Limb (tissue), 2 donors: ENCODE measurements around the gene CD300C.
"Not testable (repeated sequence)": the region's sequence is repeated elsewhere in the genome, so short reads cannot be mapped to it uniquely, and the experiment has no call there.

Experiments used
- DNase-seq, 2 donors: peaks; one replicate each; pipeline ENCODE4 v3.0.0-alpha.2; 2016; ENCODE audit errors: extremely low spot score in 2 of 2

Gene CD300C

GRCh38 chr17:74545843-74546230, at the start of gene CD300C:
TSS of gene CD300C (minus strand) at chr17:74546115. CDS start at chr17:74545782, 333 bp downstream.
- no peak for DNase-seq

- DNase-seq, result no peak
Observed at GRCh38 chr17:74595037-74595750, 49.3 kb upstream of the CD300C start.

GRCh38 chr17:74592087-74592990, 46.4 kb upstream of the CD300C start, which contains the start of gene CD300LD:
TSS of gene CD300LD (minus strand) at chr17:74592283. CDS start at chr17:74592202, 81 bp downstream.
- no peak for DNase-seq

GRCh38 chr17:74591503-74591902, 45.6 kb upstream of the CD300C start:
- DNase-seq, result no peak

- no peak for DNase-seq
Observed at GRCh38 chr17:74585711-74586110, 39.8 kb upstream of the CD300C start.

- no peak for DNase-seq
Observed at GRCh38 chr17:74584292-74585060, 38.6 kb upstream of the CD300C start.

- no peak for DNase-seq
Observed at GRCh38 chr17:74582633-74583032, 36.7 kb upstream of the CD300C start.

- no peak for DNase-seq
Observed at GRCh38 chr17:74579900-74580299, 34.0 kb upstream of the CD300C start.

- DNase-seq, result no peak
Observed at GRCh38 chr17:74578979-74579378, 33.1 kb upstream of the CD300C start.

- DNase-seq, result no peak
Observed at GRCh38 chr17:74574489-74575142, 28.7 kb upstream of the CD300C start.

- not testable (repeated sequence) for DNase-seq
Observed at GRCh38 chr17:74573635-74574034, 27.7 kb upstream of the CD300C start.

GRCh38 chr17:74573169-74573568, 27.3 kb upstream of the CD300C start:
- no peak for DNase-seq

- no peak for DNase-seq
Observed at GRCh38 chr17:74571621-74572270, 25.8 kb upstream of the CD300C start.

- peak in 1 of 2 donors; percentile 3 for DNase-seq
Observed at GRCh38 chr17:74569020-74570003, 23.4 kb upstream of the CD300C start.

GRCh38 chr17:74568106-74568873, 22.4 kb upstream of the CD300C start:
- no peak for DNase-seq

- DNase-seq, result no peak
Observed at GRCh38 chr17:74567397-74567796, 21.5 kb upstream of the CD300C start, which contains the start of gene CD300H. TSS of gene CD300H (minus strand) at chr17:74567509.

- DNase-seq, result no peak
Observed at GRCh38 chr17:74566132-74566753, 20.3 kb upstream of the CD300C start.

GRCh38 chr17:74565126-74565525, 19.2 kb upstream of the CD300C start:
- no peak for DNase-seq
